Stimulated activated CD8-positive, alpha-beta memory T cell treated with anti-CD3 and anti-CD28 coated beads, Interleukin-12 subunit alpha, Interleukin-12 subunit beta, amount 100 ng/mL, for 24 hours (primary cell): ENCODE measurements around the gene TEPSIN.

Source experiments
- DNase-seq: peaks from one replicate; pipeline ENCODE4 v3.0.0-alpha.2; 2020; ENCODE audit errors: extremely low read depth

TEPSIN gene

DNA sequence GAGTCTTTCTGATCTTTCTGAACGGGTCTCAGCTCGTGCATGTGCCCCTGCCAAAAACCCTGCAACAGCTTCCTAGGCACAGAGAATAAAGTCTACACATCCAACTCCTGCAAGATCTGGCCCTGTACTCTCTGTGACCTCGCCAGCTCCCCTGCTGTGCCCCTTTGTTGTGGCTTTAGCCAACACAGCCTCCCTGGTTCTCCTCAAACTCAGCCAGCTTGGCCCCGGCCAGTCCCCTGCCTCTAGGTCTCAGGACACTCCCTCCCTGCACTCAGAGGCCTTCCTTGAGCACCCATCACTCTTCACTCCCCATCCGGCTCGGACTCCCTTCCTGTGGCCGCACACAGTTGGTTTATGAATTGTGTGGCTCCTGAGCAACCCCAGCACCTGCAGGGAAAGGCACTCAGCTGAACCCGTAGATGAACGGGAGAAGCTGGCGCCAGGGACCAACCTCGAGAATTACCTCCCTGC is 17.4 kb downstream of the TEPSIN start:
- DNase-seq: no peak

DNA sequence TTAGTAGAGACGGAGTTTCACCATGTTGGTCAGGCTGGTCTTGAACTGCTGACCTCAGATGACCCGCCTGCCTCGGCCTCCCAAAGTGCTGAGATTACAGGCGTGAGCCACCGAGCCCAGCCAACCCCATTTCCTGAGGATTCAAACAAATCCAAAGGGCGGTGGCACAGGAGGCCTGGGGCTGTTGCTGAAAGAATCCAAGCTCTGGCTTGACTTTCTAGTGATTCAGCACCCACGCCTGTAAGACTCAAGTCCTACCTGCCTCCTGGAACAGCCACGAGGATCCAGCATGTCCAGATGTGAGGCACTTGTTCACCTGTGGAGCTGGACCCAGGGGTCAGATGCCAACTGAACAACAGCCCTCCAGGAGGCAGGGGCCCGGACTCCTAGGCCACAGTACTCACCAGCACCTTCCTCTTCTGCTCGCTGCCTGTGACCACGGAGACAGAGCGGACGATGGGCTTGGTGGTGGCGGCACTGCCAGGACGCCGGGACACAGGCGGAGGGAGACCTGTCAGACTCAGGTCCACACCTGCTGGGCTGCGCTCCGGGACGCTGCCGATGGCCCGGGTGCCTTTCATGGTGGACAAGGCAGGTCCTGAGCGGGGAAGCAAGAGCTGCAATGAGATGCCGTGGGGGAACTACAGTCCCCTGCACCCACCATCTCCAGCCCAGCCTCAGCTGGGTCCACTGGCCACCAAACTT is 19.2 kb downstream of the TEPSIN start:
- no peak for DNase-seq

DNA sequence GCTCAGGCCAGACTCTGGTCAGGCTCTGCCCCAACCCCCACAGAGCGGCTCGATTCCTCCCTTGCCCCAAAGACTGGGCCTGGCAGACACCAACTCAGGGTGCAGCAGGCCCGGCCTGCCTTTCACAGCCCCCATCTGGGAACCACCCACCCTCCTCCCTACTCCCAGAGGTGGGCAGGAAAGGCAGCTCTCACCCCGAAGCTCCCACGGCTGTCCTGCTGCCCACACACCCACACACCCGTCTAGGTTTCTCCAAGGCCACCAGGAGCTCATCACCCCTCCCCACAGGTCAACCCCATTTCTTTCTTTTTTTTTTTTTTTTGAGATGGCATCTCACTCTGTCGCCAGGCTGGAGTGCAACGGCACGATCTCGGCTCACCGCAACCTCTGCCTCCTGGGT is 19.9 kb downstream of the TEPSIN start:
- no peak for DNase-seq

DNA sequence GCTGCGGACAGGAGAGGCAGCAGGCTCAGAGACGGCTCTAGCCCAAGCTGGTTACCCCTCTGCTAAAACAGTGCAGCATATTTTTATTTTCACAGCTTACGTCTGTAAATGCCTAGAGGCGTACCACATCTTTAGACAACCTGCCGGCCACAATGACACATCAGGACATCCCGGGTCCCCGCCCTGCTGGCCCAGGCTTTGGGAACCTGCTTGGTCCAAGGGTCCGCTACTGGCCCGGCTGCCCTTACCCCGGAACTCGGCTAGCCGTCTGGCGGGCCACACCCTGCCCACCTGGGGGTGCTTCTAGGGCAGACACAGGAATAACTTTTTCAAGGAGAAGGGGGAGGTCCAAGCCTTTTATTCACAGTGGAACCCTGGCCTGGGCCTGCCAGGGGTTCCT is 20.4 kb downstream of the TEPSIN start:
- no peak for DNase-seq

DNA sequence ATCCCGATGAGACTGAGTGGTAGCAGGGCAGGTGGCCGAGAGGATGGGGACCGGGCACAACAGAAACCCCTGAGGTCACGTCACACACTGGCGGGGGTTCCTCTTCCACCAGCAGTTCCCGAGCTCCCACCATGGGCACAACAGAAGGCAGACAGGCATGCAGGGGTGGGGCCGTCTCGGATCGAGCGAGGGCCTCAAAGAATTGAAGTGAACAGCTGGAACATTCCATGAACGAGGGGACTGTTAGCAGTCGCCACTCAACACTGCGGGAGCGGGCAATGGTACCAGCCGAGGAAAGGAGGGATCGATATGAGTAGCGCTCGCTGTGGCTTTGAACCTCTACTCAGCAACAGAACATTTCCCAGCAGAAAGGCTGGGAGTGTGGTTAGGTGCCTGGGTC is 21.4 kb downstream of the TEPSIN start:
- no peak for DNase-seq

DNA sequence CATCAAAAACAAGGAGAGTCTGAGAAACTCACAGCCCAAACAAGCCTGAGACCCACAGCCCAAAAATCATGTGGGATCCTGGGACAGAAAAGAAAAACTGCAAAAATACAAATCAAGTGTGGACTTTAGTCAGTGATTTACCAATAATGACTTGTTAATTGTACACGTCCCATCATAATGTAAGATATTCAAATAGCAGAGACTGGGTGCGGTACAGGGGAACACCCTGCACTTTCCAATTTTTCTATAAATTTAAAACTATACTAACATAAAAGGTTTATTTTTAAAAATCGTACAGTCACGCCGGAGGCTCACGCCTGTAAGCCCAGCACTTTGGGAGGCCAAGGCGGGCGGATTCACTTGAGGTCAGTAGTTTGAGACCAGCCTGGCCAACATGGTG is 24.9 kb downstream of the TEPSIN start:
- DNase-seq: no peak

DNA sequence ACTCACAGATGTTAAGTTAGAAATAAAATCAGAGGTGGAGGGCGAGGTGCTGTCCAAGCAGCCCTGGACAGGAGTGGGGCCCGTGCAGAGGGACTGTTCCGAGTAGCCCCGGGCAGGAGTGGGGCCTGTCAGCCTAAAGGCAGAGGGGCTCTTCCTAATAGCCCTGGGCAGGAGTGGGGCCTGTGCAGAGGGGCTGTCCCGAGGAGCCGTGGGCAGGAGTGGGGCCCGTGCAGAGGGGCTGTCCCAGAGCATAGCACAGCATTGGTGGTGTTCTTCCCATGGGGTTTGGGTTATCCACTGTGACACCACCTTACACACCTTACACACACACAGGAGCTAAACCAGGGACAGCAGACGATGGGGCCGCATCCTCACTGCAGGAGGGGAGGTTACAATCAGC is 26.5 kb downstream of the TEPSIN start:
- no peak for DNase-seq

DNA sequence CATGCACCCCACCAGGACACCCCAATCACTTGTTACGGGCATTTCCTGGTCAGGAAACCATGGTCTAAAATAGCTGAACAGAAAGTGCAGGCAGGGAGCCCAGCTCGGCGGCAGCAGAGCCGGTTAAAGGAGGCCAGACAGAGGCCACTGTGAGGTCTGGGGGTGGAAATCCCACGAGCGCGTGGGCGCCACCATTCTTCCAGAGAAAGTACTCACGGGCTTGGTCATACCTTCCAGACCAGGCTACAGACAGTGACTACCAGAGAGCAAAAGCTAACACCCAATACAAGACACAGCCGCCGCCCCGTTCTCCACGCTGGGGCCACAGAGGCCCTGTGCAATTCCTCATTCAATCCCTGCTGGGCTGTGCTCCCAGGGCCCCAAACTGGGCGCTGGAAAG is 28.0 kb downstream of the TEPSIN start:
- no peak for DNase-seq

DNA sequence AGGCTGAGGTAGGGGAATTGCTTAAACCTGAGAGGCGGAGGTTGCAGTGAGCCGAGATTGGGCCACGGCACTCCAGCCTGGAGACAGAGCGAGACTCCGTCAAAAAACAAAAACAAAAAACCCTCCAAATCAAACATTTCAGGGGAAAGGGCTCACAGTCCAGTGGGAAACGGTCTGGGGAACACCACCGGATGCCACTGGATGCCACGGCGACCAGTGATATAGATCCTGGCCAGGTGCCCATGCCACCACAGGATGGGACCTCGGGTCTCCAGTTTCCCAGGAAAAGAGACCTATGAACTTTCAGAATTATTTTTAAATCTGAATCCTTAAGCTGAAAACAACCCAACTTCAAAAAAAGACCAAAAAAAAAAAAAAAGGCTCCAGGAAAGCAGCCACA is 28.4 kb downstream of the TEPSIN start:
- DNase-seq: no peak

DNA sequence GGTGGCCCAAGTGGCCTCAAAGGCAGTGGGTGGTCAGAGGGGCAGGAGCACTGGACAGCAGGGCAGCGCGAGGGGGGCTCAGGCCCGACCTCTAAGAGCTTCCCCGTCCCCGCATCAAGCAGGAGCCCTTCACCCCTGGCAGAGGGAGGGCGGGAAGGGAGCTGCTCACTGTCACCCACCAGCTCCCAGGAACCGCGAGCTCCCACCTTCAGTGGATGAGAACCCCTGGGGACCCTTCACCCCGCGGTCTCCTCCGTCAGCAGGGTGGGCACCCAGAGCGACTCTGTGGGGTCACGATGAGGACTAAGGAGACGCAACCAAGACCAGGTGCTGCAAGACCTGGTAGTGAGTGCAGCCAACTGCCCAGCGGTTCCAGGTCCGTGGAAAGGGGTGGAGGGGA is 29.7 kb downstream of the TEPSIN start:
- DNase-seq: no peak

DNA sequence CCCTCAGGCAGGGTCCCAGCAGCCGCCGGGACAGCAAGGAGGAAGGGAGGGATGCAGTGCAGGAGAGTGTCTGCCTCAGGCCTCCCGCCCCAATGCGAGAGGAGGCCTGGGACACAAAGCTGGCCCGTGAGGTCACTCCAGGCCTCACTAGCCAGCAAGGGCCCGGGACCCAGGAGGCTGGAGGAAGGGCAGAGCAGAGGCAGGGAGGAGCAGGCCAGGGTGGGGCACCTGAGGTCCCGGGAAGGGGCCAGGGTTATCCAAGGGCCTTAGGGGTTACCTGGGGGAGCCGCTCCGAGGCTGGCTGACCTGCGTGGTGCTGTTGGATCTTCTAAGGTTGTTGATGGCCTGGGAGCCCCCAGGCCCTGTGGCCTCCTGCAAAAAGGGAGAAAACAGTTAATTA is 30.2 kb downstream of the TEPSIN start:
- DNase-seq: no peak

DNA sequence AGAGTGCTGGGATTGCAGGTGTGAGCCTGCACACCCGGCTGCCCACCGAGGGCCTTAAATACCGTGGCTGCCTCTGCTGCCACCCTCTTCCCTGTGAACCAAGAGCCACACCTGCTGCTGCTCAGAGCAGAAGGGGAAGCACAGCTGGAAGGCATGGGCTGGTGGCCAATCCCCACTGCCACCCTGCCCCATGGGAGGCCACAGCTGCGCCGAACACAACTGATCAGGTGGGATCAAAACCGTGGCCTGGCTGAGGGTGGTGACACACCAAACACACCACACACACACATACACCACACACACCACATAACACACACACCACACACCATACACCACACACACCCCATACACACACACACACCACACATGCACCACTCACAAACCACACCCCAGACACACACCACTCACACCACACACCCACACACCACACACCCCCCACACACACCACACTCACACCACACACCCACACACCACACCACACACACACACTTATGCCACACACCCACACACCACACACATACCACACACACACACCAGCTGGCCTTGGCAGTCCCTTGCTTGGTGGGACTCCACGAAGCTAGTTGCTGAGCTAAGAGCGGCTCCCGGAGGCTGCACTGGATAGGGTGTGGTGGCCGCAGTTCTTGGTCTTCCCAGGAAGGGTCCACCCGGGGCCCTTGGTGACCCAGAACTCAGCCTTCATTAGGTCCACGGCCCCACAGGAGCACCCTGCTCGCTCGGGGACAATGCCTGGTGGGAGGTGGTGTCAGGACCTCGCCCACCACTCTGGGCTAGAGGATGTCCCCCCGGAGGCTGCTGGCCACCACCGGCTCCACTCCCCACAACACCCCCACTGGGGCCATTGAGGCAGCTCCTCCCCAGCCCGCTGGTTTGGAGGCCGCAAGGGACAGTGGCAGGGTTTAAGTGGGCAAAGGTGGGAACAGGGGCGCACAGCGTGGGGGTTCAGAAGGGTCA is 31.0 kb downstream of the TEPSIN start:
- DNase-seq: no peak

DNA sequence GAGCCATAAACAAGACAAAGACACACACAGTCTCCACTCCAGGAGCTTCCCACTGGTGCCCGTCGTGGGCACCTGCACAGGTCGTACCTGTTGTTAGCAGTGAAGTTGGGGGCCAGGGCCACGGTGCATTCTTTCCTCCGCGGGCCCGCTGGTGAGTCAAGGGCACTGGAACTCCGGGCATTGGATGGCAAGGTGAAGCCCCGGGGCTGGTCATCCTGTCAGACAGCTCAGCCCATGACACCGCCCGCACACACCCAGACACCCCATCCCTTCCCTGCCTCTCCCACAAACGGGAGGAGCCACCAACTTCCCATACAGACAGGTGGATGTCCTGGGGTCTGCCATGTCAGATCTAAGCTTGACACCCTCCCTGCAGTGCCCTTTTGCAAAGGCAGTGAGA is 32.2 kb downstream of the TEPSIN start:
- DNase-seq: no peak

DNA sequence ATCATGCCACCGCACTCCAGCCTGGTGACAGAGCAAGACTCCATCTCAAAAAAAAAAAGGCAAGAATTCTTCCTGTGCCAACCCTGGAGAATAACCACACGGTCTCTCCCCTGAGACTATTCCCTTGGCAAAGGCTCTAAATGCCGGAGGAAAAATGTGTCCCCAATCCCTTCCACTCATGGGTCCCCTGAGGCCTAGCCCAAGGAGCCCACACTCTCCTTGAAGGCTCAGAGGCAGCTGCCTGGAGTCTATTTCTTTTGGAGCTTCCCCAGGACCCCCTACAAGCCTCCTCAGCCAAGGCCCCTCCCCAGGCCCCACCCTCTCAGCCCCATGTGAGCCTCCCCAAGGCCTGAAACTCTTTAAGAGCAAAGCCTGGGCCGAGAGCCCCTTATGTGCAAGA is 32.7 kb downstream of the TEPSIN start:
- DNase-seq: no peak

DNA sequence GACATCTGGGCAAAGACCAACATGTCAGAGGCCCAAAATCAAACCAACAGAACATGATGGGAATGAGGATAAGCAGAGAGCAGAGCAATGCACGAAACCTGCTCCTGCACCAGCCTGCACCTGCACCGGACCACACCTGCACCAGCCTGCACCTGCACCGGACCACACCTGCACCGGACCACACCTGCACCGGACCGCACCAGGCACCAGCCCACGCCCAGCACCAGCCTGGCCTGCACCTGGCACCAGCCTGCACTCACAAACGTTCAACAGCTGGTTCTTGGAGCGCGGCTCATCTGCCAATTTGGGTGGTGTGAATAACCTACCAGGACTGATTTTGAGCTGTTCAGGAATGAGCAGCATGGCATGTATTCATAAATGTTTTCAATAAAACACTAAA is 34.3 kb downstream of the TEPSIN start:
- DNase-seq: no peak

DNA sequence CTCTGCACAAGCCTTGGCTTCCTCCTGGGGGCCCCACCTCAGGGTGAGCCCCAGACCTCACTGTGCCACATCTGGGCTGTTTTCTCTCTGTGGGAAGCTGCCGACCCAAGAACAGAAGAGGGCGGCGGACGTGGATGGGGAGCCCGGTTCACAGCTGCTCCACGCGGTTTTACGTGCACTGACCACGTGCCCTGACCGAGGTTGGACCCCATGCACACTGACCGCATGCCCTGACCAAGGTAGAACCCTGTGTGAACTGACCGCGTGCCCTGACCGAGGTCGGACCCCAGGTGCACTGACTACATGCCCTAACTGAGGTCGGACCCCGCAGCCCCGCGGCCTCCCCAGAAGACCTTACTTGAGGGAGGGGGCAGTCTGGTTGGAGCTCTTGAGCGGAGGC is 35.7 kb downstream of the TEPSIN start:
- no peak for DNase-seq

DNA sequence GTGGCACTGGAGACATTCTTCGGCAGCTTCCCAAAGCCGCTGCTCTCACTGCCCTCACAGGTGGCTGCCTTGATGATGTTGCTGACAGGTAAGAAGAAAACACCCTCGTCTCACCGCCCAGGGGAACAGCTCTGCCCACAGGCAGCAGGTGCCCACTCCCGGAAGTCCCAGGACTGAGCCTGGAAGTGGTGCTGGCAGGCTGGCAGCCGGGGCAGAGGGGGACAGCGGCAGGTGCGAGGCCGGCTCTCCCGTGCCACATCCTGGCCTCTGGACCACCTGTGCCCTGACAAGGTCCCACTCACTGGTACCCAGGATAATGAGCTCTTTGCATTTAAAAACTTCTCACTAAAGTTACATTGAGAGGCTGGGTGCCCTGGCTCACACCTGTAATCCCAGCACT is 36.5 kb downstream of the TEPSIN start:
- no peak for DNase-seq

DNA sequence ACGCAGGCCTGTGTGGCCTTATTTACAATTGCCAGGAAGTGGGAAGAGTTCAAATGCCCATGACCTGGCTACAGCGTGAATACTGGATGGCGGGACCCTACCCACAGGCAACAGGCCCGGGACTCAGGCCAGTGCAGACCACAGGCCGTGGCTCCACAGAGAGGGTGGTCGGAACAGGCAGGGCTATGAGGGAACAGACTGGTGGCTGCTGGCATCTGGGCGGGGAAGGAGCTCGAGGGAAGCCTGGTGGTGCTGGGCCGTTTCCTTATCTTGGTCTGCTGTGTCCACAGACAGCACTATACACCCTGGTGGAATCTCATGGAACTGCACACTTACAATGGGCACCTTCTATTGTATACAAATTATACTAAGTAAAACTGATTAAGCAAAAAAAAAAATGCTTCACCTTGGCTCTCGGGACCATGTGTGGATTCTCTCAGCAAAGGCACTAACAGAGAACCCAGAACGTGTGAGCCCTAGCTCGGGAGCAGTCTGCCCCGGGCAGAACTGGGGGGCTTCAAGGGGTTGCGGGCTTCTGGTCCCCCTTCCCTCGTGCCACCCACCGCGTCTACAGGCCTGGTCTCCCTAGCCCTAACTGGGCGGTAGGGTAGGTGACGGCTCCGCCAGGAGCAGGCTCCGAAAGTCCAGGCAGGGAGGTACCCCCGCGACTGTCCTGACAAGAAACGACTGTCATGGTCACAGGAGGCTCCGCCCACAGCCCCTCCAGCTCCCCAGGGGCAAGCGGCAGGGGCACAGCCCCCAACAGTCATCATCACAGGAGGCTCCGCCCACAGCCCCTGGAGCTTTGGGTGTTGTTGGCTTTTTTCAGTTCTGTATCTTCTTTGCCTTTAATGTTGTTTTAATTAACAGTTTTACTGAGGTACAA is 37.9 kb downstream of the TEPSIN start:
- DNase-seq: no peak

DNA sequence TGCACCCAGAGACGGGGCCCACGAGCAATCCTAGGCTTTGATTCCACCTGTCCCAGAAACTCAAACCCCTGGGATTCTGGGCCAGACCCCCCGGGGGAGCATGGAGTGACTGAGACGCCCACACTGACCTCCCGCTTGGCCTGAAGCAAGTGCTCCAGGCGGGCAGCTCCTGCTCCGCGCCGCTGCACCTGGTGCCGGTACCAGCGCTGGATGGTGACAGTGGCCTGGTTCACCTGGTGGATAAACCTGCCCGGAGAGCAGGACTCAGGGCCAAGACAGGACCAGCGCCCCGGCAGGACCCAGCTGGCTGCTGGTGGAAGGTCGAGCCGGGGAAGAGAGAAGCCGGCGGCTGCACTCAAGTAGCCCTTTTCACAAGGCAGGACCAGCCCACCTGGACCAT is 38.7 kb downstream of the TEPSIN start:
- DNase-seq: no peak

DNA sequence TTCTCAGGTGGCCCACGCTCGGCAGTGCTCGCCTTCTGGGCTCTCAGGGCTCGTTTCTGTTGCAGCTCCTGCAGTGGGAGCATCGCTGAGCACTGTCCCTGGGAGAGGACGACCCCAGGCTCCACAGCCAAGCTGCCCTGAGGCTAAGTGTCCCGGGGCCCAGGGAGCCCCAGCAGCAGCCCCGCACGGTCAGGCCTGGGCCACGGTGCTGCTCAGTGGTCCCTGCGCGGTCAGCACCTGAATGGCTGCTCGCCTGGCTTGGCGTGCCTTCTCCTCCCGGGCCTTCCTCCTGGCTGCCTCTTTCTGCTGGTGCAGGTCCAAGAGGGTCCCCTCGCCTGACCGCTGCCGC is 39.4 kb downstream of the TEPSIN start:
- DNase-seq: no peak

DNA sequence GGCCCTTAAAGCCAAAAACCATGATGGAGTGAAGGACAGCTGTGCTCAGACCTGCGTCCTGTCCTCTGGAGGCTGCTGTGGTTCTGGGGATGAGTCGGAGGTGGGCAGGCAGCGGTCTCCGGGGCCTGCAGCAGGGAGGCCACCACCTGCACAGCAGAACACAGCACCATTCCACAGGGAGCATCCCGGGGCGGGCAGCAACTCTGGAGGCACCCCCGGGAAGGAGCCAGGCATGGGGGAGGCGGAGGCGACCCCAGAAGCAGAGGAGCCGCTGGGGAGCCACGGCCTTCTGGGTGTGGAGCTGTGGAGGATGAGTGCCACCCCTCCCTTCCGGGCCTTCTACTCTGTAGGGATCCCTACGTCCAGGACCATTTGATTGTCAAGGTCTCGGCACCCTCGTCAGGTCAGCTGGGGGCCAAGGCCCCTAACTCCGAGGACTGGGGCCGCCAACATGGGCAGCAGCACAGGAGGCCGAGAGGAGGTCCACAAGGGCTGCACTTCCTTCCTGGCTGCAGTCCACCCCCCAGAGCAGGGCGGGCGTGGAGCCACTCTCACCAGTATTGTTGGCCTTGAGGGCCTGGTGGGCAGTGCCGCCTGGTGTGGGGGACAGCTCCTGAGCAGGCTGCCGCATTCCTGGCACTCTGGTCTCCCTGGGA is 39.9 kb downstream of the TEPSIN start:
- DNase-seq: no peak
